Measurements from ENCODE around the gene RGS7BP.

Gene RGS7BP

GRCh38 chr5:64628901-64629300 is 123.1 kb downstream of the RGS7BP start:
- Histone ChIP-seq H3K27me3 (ENCODE audit: insufficient read depth, poor library complexity, severe bottlenecking) (no peaks in the 10 kb centered on the region), H3K27ac (replicated peaks) (no peak overlapping the region), H3K4me3 (replicated peaks; ENCODE audit: insufficient read depth, low read length) (no peak overlapping the region)
- no peak for DNase-seq (ENCODE audit: low read depth in 1 of 2, low spot score in 1 of 2)
- no peak for TF ChIP-seq REST (IDR thresholded peaks at IDR 0.05; ENCODE audit: insufficient replicate concordance, low read depth)

- DNase-seq (ENCODE audit: low read depth in 1 of 2, low spot score in 1 of 2) = no peak
- Histone ChIP-seq H3K27me3 (ENCODE audit: insufficient read depth, poor library complexity, severe bottlenecking) (no peaks in the 10 kb centered on the region), H3K4me3 (replicated peaks; ENCODE audit: insufficient read depth, low read length) (no peak overlapping the region), H3K27ac (replicated peaks) (no peak overlapping the region)
- TF ChIP-seq REST (IDR thresholded peaks at IDR 0.05; ENCODE audit: insufficient replicate concordance, low read depth) = no peak
Observed at GRCh38 chr5:64629841-64630240, 124.0 kb downstream of the RGS7BP start.

- no peak for DNase-seq (ENCODE audit: low read depth in 1 of 2, low spot score in 1 of 2)
- TF ChIP-seq SPI1 (IDR thresholded peaks at IDR 0.05; ENCODE audit: borderline replicate concordance, low read depth) (no peak), POLR2AphosphoS5 (IDR thresholded peaks at IDR 0.05; ENCODE audit: low read depth) (no peak), GABPA (IDR thresholded peaks at IDR 0.05; ENCODE audit: low read depth) (no peak), REST (IDR thresholded peaks at IDR 0.05; ENCODE audit: insufficient replicate concordance, low read depth) (no peak)
- TF ChIP-seq, protein P1, sequence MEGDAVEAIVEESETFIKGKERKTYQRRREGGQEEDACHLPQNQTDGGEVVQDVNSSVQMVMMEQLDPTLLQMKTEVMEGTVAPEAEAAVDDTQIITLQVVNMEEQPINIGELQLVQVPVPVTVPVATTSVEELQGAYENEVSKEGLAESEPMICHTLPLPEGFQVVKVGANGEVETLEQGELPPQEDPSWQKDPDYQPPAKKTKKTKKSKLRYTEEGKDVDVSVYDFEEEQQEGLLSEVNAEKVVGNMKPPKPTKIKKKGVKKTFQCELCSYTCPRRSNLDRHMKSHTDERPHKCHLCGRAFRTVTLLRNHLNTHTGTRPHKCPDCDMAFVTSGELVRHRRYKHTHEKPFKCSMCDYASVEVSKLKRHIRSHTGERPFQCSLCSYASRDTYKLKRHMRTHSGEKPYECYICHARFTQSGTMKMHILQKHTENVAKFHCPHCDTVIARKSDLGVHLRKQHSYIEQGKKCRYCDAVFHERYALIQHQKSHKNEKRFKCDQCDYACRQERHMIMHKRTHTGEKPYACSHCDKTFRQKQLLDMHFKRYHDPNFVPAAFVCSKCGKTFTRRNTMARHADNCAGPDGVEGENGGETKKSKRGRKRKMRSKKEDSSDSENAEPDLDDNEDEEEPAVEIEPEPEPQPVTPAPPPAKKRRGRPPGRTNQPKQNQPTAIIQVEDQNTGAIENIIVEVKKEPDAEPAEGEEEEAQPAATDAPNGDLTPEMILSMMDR (IDR thresholded peaks at IDR 0.05; ENCODE audit: insufficient read depth, low read length) = no peak
- Histone ChIP-seq H3K27ac (replicated peaks) (no peak overlapping the region), H3K4me3 (replicated peaks; ENCODE audit: insufficient read depth, low read length) (no peak overlapping the region), H3K27me3 (ENCODE audit: insufficient read depth, poor library complexity, severe bottlenecking) (no peaks in the 10 kb centered on the region)
Observed at GRCh38 chr5:64632251-64632650, 126.4 kb downstream of the RGS7BP start.

DNA sequence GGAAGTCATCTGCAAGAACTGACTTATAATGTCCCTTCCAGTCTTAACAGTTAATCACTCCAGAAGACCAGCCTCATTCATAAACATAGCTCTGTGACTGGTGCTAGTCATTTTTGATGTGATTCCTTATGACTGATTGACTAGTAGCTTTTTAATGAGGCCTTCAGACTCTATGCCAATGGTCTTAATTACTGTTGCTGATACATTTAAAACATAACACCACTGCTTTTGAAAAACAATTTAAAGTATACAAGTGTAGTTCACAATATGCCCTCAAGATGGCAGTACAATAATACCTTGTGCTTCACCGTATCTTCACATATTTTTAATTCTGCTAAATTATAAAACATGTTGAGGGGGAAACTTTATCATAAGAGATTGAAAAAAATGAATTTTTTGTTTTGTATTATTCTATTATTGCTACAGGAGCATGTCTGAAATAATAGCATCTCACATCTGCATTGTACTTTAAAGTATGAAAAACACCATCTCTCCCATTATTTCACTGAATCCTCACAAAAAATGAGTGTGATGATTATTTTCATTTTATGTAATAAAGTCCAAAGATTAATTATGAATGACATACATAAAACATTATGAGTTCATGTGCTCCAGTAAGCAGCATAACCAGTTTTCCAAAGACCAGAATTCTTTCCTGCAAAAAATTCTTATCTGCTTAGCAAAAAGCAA is 129.3 kb downstream of the RGS7BP start:
- Histone ChIP-seq H3K4me3 (replicated peaks; ENCODE audit: insufficient read depth, low read length) (no peak overlapping the region), H3K27me3 (ENCODE audit: insufficient read depth, poor library complexity, severe bottlenecking) (no peaks in the 10 kb centered on the region), H3K27ac (replicated peaks) (no peak overlapping the region)
- DNase-seq (ENCODE audit: low read depth in 1 of 2, low spot score in 1 of 2) = no peak
- no peak for TF ChIP-seq POLR2AphosphoS5 (IDR thresholded peaks at IDR 0.05; ENCODE audit: low read depth)
- TF ChIP-seq SPI1 (IDR thresholded peaks at IDR 0.05; ENCODE audit: borderline replicate concordance, low read depth) = no peak
- TF ChIP-seq GABPA (IDR thresholded peaks at IDR 0.05; ENCODE audit: low read depth) = no peak
- TF ChIP-seq, protein P1 (IDR thresholded peaks at IDR 0.05; ENCODE audit: insufficient read depth, low read length) = no peak
- TF ChIP-seq REST (IDR thresholded peaks at IDR 0.05; ENCODE audit: insufficient replicate concordance, low read depth) = no peak
